NB4 (cell line): ENCODE measurements around the gene GSTO2.

Experiments
- DNase-seq: peaks from one replicate; pipeline ENCODE4 v3.0.0; 2010; ENCODE audit warnings: low read depth
- H3K4me3 ChIP-seq: one replicate; pipeline ENCODE4 v1.5.1; 2011; ENCODE audit warnings: mild to moderate bottlenecking, low read depth, low read length, moderate library complexity
- MAX ChIP-seq: IDR thresholded peaks from 2 replicates; pipeline ENCODE4 v1.6.1; 2011; ENCODE audit warnings: low read depth, low read length
- MYC ChIP-seq: IDR thresholded peaks from 2 replicates; pipeline ENCODE4 v1.6.1; 2011; ENCODE audit warnings: low read depth, low read length
- POLR2A ChIP-seq: IDR thresholded peaks from 2 replicates; pipeline ENCODE4 v1.6.1; 2011; ENCODE audit warnings: mild to moderate bottlenecking; ENCODE audit not compliant: insufficient read length; ENCODE audit errors: extremely low read depth
- TF ChIP-seq, protein P1 (sequence below): IDR thresholded peaks from one replicate; pipeline ENCODE4 v1.5.1; 2012; ENCODE audit warnings: low read depth, low read length

The GSTO2 gene

GRCh38 chr10:104259999-104260774 lies 8.8 kb upstream of the GSTO2 start:
- no peak for TF ChIP-seq MYC
- no peak for TF ChIP-seq MAX
- TF ChIP-seq, protein P1, sequence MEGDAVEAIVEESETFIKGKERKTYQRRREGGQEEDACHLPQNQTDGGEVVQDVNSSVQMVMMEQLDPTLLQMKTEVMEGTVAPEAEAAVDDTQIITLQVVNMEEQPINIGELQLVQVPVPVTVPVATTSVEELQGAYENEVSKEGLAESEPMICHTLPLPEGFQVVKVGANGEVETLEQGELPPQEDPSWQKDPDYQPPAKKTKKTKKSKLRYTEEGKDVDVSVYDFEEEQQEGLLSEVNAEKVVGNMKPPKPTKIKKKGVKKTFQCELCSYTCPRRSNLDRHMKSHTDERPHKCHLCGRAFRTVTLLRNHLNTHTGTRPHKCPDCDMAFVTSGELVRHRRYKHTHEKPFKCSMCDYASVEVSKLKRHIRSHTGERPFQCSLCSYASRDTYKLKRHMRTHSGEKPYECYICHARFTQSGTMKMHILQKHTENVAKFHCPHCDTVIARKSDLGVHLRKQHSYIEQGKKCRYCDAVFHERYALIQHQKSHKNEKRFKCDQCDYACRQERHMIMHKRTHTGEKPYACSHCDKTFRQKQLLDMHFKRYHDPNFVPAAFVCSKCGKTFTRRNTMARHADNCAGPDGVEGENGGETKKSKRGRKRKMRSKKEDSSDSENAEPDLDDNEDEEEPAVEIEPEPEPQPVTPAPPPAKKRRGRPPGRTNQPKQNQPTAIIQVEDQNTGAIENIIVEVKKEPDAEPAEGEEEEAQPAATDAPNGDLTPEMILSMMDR, result no peak
- TF ChIP-seq POLR2A, result no peak
- no peak for DNase-seq
- no peak overlapping the region for H3K4me3 ChIP-seq

DNA sequence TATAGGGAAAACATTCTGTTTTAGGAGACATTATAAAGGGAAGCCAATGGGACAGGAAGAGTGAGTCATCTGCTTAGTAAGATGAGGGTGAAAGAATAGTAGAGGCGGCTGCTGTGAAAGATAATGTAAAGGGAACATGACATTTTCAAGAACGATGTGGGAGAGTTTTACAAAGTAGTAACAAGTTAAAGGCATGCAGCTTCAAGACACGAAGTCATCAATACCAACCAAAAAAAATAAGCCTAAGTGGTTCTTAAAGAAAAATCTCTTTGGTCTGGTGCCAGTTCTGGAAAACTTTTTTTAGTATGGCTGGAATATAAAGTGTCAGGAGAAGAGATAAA lies 8.2 kb upstream of the GSTO2 start:
- TF ChIP-seq MAX, result no peak
- TF ChIP-seq MYC, result no peak
- TF ChIP-seq, protein P1, result no peak
- TF ChIP-seq POLR2A, result no peak
- H3K4me3 ChIP-seq, result no peak overlapping the region
- peak; percentile 62 for DNase-seq

DNA sequence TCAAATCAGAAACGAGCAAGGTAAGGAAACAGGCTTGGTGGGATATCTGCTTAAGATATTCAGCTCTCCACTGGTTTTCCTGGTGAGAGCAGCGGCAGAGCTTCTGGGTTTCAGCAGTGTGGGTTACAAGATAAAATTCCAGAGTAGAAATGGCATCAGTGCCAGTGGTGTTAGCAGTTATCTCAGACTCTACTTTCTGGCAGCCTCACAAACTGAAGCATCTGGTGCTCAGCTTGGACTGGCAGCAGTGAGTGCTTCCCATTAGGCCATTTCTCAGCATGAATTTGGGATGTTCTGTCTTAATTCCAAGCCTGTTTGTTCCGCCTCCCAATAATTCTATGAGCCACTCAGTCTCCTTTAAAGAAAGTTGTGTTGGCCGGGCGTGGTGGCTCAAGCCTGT lies 6.9 kb upstream of the GSTO2 start:
- H3K4me3 ChIP-seq, result no peak overlapping the region
- TF ChIP-seq MYC, result no peak
- TF ChIP-seq POLR2A, result no peak
- no peak for TF ChIP-seq MAX
- TF ChIP-seq, protein P1, result no peak
- no peak for DNase-seq

GRCh38 chr10:104264783-104265182 lies 4.2 kb upstream of the GSTO2 start:
- no peak overlapping the region for H3K4me3 ChIP-seq
- no peak for DNase-seq
- no peak for TF ChIP-seq POLR2A
- TF ChIP-seq, protein P1, result no peak
- no peak for TF ChIP-seq MAX
- no peak for TF ChIP-seq MYC

GRCh38 chr10:104267721-104268404 lies 1.1 kb upstream of the GSTO2 start:
- TF ChIP-seq POLR2A, result no peak
- TF ChIP-seq, protein P1, result no peak
- no peak for DNase-seq
- H3K4me3 ChIP-seq, result peak overlapping the region; percentile 96

DNA sequence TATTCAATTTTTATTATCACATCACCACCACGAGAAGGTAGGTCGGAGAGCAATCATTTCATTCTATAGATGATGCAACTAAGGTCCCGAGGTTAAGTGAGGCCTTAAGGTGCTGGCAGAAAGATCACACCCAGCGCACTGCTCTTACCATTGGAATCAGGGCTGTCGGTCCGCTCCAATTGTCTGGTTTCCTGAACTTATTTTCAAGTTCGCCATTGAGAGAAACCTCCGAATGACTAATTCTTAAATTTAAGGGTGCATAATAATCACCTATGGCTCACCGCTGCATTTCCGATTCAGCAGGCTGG lies 625 bp upstream of the GSTO2 start:
- DNase-seq, result peak; percentile 46
- TF ChIP-seq MAX, result no peak
- TF ChIP-seq MYC, result no peak
- TF ChIP-seq POLR2A, result no peak
- TF ChIP-seq, protein P1, result no peak
- peak overlapping the region; percentile 96 for H3K4me3 ChIP-seq
